ENCODE results near the gene PDZRN3.

The PDZRN3 gene

GRCh38 chr3:73342077-73342476 lies 282.7 kb downstream of the PDZRN3 start:
- Histone ChIP-seq H3K27ac (replicated peaks) (no peak overlapping the region), H3K4me3 (replicated peaks; ENCODE audit: insufficient read depth, low read length) (no peak overlapping the region), H3K27me3 (ENCODE audit: insufficient read depth, poor library complexity, severe bottlenecking) (no peaks in the 10 kb centered on the region)
- DNase-seq (ENCODE audit: low read depth in 1 of 2, low spot score in 1 of 2): no peak
- no peak for TF ChIP-seq CTCF (IDR thresholded peaks at IDR 0.05; ENCODE audit: insufficient read depth, low read length)
- no peak for TF ChIP-seq GABPA (IDR thresholded peaks at IDR 0.05; ENCODE audit: low read depth)
- TF ChIP-seq POLR2AphosphoS5 (IDR thresholded peaks at IDR 0.05; ENCODE audit: low read depth): no peak
- no peak for TF ChIP-seq REST (IDR thresholded peaks at IDR 0.05; ENCODE audit: insufficient replicate concordance, low read depth)
- TF ChIP-seq SPI1 (IDR thresholded peaks at IDR 0.05; ENCODE audit: borderline replicate concordance, low read depth): no peak

GRCh38 chr3:73341272-73341935 lies 283.3 kb downstream of the PDZRN3 start:
- TF ChIP-seq REST (IDR thresholded peaks at IDR 0.05; ENCODE audit: insufficient replicate concordance, low read depth): no peak
- TF ChIP-seq GABPA (IDR thresholded peaks at IDR 0.05; ENCODE audit: low read depth): no peak
- no peak for TF ChIP-seq CTCF (IDR thresholded peaks at IDR 0.05; ENCODE audit: insufficient read depth, low read length)
- TF ChIP-seq SPI1 (IDR thresholded peaks at IDR 0.05; ENCODE audit: borderline replicate concordance, low read depth): no peak
- TF ChIP-seq POLR2AphosphoS5 (IDR thresholded peaks at IDR 0.05; ENCODE audit: low read depth): no peak
- Histone ChIP-seq H3K27ac (replicated peaks) (no peak overlapping the region), H3K4me3 (replicated peaks; ENCODE audit: insufficient read depth, low read length) (no peak overlapping the region), H3K27me3 (ENCODE audit: insufficient read depth, poor library complexity, severe bottlenecking) (no peaks in the 10 kb centered on the region)
- DNase-seq (ENCODE audit: low read depth in 1 of 2, low spot score in 1 of 2): no peak

- no peak overlapping the region for H3K27ac ChIP-seq (replicated peaks)
- TF ChIP-seq CTCF (IDR thresholded peaks at IDR 0.05; ENCODE audit: insufficient read depth, low read length) (no peak), POLR2AphosphoS5 (IDR thresholded peaks at IDR 0.05; ENCODE audit: low read depth) (no peak), REST (IDR thresholded peaks at IDR 0.05; ENCODE audit: insufficient replicate concordance, low read depth) (no peak), SPI1 (IDR thresholded peaks at IDR 0.05; ENCODE audit: borderline replicate concordance, low read depth) (peak; percentile 74), GABPA (IDR thresholded peaks at IDR 0.05; ENCODE audit: low read depth) (no peak)
- peak; percentile 0 to 41 for DNase-seq (ENCODE audit: low read depth in 1 of 2, low spot score in 1 of 2)
- no peaks in the 10 kb centered on the region for H3K27me3 ChIP-seq (ENCODE audit: insufficient read depth, poor library complexity, severe bottlenecking)
- H3K4me3 ChIP-seq (replicated peaks; ENCODE audit: insufficient read depth, low read length): no peak overlapping the region
Observed at GRCh38 chr3:73332558-73332957, 292.2 kb downstream of the PDZRN3 start.
